ENCODE measurements around the gene CMTR1. TPM values are rescaled to one million over a fixed set of nuclear protein-coding genes. Genes with fewer than 3 reads are reported as not detected.

Gene CMTR1
- total RNA-seq, 1 donor from 2014 or later = 34.0 TPM

DNA sequence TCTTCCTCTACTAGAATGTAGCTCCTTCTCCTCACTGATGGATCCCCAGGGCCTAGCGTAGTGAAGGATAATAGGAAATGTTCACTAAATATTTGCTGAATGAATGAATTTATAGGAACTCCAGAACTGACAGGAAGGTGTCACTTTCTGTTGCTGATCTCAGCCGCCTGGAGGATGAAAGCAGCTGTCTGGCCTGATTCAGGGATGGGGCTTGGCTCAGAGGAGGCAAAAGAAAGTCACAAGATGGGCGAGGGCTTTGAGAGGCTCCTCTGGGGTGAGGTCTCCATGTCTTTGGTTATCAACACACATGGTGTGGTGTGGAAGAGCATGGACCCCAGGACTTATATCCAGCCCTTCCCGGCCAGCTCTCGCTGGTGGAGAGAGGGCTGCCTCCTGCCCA, 78.2 kb downstream of the CMTR1 start:
- DNase-seq (ENCODE audit: low read depth) = no peak

DNA sequence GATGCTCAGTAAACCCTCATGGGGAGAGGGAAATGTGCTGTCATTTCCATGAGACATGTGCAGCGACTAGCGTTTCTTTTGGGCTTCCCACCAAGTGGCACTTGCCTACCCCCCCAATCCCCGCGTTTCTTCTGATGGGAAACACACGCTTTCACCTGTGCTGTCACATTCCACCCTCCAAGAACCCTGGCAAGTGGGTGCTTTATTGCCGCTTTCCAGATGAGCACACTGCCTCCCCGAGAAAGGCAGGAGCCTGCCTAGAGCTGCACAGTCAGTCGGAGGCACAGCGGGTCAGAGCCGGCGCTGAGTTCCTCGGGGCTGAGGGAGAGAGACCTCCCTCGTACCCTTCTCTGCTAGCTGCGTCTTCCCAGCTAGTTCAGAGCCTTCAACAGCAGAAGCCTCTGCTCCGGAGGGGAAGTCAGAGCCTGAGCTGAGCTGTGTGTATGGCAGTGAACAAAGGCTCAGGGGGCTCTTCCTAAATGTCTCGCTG, 78.9 kb downstream of the CMTR1 start:
- no peak for DNase-seq (ENCODE audit: low read depth)

DNA sequence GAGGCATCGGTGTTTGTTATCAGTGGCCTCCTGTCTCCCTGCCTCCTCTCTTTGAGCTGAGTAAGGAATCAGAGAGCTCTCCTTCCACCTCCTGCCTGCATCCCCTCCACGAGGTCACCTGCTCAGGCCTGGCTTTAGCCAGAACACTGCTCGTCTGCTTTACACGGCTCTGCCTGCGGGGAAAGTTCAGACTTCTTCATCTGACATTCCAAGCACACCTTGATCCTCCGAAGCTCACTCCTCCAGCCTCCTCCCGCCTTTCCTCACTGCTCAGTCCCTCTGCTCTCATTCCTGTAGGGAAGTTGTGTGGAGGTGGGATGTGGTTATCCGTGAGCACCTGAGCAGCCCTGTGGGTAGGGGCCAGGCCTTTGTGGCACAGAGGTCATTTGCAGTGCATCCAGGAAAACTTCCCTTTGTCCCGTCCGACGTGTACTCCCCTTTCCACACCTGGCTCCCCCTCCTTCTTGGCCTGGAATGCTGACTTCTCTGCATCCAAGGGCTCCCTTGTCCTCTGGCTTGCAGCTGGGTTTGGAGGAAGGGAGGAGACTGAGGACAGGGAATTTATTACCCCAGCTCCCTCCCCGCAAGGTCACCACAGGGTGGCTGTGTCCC, 79.5 kb downstream of the CMTR1 start:
- DNase-seq (ENCODE audit: low read depth) = no peak

DNA sequence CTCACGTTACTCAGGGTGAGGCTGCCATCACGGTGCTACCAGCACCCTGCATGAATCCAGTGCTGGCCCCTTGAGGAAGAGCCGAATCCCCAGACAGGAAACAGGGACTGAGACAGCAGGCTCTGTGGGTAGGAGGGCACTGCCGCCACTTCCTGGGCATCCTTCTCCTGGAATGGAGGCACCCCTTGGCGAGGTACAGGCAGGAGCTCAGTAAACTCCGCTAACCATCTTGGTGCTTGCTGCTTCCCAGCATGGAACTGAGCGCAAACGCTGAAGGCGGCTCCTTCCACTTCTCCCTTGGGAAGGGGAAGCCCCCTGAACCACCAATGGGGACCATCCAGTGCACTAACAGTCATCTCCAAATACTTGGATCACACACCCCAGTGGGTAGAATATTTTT, 80.1 kb downstream of the CMTR1 start:
- DNase-seq (ENCODE audit: low read depth) = no peak

DNA sequence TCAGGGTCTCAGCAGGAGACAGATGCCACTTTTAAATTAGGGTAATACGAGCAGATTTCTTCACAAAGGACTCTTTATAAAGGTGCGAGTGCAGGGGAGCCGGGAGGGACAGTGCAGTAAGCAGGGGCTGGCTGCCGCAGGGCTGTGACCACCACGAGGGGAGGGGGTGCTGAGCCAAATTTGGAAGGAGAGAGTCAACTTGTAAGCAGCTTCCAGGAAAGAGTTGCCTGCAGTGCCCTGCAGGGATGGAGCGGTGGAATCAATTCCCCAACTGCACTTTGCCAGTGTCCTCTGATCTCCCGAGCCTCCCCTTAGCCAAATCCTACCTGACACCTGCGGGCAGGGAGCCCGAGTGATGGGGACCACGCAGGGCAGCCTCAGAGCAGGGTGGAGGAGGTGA, 80.6 kb downstream of the CMTR1 start:
- no peak for DNase-seq (ENCODE audit: low read depth)

DNA sequence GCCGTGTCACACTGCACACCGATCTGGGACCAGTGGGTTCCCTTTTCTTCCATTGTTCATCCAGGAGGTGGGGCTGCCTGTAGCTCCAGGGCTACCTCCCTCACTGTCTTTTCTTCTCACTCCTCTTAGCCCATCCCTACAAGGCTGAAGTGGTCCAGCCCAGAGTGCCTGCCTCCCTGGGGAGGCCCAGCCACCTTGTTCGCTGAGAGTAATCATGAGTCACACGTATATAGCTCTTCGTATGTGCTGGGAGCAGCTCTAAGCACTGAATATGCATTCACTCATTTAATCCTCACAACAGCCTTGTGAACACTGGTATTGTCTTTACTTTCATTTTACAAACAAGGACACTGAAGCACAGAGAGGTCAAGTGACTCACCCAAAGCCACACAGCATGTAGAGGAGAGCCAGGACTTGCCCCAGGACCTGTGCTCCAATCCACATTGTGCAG, 81.3 kb downstream of the CMTR1 start:
- no peak for DNase-seq (ENCODE audit: low read depth)

DNA sequence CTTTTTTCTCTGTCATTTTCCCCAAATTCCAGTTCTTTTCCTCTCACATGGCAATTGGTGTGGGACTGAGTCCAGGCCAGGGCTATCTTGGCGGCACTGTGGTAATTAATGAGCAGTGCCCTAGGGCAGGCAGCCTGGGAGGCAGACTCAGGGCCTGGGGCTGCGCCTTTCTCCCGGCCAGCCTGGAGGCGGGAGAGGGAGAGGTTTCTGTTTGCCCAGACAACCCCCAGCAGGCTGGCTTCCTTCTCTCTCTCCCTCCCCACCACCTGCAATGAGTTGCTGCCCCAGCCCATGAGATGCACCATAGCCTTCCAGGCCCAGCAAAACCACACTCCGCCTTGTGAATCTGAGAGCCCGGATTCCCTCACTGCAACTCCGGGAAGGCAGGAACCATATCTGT, 81.8 kb downstream of the CMTR1 start:
- no peak for DNase-seq (ENCODE audit: low read depth)

DNA sequence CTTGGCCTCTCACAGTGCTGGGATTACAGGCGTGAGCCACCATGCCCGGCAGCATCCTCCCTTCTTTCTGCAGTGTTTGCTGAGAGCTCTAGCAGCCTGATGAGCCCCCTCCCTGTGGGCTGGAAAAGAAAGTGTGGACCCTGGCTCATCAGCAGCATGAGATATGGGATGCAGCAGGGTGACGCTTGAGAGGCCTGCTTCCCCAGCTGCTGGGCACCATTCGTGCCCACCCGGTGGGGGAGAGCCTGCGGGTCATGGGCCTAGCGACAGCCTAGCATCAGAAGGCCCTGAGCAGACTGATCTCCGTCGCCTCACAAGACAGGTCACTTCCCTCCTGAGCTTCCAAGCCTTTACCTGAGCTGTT, 82.7 kb downstream of the CMTR1 start:
- no peak for DNase-seq (ENCODE audit: low read depth)

DNA sequence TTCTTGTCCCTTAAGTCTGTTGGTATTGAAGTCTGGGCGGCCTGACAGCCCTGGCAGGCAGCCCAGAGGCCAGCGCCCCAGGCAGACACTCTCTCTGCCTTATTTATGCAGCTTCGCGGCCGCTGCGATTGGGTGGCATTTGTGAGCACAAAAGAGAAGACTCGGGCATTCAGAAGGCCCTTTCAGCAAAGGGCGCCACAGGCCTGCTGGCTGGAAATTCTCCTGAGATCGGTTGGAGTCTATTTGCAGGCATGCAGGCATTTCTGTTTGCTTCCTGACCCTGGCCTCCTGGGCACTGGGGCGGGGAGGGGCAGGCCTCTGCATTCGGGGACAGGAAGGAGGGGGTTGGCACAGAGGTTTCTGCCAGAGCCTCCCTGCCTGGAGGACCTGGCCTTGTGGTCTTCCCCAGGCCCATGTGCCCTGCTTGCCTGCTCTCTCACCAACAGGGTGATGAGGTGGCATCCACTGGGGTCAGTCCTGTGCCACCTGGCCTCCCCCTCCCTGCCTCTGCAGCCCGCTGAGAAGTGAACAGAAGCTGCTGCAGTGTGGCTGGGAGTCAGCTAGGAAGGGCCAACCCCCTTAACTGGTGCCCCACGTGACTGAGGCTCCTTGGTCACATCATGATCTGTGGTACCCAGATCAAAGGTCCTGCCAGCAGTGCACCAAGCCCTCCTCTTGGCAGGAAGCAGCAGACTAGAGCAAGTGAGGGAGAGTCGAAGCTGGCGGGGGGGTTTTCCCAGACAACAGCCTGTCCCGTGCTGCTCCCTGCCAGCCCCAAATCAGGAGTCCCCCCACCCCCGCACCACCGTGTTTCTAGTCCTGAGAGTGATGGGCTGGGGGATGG, 83.3 kb downstream of the CMTR1 start:
- DNase-seq (ENCODE audit: low read depth) = no peak

DNA sequence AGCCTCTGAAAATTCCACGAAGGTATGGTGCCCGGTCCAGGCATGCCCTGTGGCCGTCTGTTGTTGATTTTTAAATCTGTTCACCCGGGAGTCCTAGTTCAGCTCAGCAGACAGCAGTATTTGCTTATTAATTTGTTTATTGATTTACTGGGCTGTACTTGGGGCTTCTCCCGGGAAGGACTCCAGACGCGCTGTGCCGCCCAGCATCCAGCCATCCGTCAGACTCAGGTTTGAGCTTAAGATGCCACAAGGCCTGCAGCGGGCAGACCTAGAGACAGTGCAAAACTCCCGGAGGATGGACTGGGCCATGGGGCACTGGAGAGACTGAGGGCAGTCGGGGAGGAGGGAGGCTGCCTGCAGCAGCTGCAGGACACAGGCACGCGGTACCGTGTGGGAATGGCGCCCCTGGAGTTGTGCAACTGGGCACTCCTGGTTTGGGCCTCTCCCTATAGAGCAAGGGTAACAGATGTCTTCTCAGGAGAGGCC, 83.9 kb downstream of the CMTR1 start:
- no peak for DNase-seq (ENCODE audit: low read depth)

DNA sequence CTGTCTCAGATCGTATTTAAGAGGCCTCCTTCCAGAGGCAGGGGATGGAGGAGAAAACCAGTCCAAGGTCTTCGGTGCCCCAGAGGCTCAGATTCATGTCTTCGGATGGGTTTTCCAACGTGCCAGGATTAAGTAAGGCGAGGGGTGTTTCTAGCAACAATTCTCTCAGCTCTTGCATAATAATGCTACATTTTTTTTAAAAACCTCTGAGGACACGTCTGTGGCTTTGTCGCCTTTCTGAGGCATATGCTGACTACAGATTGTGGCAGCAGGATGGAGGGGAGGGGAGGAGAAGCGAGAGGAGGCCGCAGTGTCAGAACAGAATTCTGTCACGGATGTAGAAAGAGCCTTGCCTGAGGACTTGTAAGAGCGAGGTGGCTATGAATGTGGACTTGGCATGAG, 84.4 kb downstream of the CMTR1 start:
- no peak for DNase-seq (ENCODE audit: low read depth)

DNA sequence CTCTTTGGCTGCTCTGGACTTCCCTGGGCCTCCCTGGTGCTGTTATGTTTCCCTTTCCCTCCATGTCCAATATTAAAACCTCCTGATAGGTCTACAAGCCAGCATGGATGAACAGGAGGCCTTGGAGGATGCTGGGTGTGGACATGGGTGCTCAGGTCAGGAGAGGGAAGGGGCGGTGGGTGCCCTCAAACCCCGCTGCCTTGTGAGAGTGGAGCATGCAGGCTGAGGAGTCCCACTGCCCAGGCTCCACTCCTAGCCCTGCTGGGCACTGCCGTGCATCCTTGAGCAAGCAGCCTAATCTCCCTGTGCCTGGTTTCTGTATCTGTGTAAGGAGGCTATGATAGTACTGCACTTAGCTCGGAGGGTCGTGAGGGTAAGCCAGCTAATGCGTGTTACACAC, 85.1 kb downstream of the CMTR1 start:
- no peak for DNase-seq (ENCODE audit: low read depth)

DNA sequence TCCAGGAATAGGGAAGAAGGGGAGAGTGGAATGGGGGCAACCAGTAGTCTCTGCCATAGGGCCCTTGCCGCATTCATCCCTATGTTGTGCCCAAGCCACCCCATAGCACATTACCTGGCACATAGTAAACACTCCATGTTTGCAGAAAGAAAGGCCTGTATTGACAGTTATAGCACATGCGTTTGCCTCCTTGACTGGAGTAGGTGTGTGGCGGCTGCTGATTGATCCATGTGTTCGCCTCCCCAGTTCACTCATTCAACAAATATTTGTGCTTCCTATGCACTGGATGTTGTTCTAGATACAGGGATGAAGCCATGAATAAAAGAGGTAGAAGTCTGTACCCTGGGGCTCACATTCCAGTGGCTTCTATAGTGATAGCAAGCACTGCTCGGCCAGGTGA, 86.4 kb downstream of the CMTR1 start:
- DNase-seq (ENCODE audit: low read depth) = no peak

DNA sequence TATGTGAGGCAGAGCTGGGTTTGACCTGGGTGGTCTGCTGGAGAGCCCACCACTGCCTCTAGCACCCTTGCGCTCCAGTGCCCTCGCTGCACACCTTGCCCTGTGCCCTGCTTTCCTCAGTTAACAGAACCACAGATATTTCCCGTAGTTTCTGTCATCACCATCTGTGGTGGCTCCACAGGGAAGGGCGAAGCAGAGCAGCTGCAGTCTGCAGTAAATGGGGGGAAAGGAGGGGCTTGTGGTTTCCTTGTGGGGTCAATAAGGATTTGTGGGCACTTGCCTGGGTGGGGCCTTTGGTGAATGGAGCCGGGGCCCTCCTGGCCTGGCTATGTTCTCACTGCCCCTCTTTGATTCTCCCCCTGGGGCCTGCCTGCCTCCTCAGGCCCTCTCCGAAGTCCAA, 87.9 kb downstream of the CMTR1 start:
- peak; percentile 89 for DNase-seq (ENCODE audit: low read depth)

DNA sequence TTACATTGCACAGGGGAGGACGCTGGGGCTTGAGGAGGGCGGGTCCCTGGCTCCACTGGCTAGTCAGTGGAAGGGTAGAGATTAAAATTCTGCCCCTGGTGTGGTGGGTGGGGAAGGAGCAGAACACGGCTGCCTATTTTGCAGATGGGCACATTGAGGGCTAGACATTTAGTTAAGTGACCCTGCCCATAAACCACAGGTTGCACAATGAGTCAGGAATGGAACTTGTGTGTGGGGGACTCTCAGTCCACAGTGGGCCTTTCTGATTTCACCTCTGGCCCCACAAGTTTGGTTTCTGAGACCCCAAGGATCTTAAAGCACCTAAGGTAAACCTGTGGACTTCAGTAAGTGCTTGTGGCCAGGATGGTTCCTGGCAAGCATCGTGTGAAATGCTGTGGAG, 88.7 kb downstream of the CMTR1 start:
- DNase-seq (ENCODE audit: low read depth) = no peak

DNA sequence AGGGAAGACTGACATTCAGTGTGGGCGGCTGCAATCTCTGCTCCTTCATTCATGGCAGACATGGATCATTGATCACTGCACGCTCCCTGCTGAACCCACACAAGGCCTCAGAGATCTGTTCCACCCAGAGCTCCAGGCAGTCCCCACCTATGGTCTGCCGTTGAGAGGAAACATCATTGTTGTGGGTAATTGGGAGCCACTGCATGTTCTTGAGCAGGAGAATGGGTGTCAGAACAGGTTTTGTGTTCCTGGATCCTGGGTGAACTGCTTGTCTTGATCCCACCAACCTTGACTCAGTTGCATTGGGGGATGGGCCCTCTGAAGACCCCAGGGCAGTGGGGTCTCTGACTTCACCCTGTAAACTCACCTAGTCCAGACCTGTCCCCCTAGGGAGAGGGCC, 89.8 kb downstream of the CMTR1 start:
- DNase-seq (ENCODE audit: low read depth) = no peak

DNA sequence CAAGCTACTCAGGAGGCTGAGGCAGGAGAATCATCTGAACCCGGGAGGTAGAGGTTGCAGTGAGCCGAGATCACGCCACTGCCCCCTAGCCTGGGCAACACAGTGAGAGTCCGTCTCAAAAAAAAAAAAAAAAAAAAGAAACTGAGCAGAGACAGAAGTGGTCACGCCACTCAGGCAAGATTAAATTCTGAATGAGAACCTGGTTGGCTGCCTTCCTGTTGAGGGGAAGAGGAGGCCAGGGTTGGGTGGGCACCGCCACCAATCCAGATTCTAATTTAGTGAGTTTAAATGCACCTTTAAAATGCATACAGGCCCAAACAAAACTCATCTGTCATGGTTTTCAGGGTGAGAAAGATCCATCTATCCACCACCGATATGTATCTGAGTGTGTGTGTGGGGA, 90.4 kb downstream of the CMTR1 start:
- DNase-seq (ENCODE audit: low read depth) = no peak

DNA sequence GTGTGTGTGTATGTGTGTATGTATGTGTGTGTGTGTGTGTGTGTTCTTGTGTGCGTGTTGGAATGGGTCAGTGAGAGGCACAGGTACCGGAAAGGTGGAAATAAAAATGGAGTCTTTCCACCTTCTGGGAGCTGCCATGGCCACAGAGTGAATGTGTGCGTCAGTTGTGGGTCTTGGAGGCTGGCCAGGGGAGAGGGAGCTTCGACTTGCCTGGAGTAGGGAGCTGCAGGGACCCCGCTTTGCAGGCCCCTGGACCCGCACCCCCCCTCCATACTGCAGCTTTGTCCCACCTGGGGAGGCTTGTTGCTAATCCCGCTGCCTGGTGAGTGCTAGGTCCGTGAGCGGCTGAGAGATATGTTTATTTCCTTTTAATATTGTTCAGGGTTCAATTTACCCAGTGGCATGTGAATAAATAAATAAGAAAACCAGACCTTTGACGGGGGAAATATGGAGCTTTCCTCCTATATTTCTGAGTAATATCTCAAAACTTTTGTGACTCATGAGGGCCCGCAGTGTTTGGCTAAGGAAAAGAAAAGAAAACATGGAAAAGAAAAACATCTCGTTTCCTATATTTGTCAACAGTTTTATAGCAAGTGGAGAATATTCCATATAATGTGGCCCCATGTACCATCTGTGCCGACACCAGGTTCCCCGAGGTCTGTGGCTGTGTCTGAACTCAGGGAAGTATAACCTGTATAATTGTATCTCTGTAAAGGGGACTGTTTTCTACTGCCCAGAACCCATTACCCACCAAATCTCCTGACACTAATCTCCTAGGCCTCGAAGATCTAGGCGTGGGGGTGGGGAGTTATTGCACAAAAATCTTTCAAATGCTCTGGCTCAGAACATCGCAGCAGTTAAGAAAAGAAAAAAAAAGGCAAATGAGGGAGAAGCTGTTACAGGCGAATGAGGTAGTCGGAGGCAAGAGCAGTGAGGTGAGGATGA, 91.3 kb downstream of the CMTR1 start:
- DNase-seq (ENCODE audit: low read depth) = no peak

DNA sequence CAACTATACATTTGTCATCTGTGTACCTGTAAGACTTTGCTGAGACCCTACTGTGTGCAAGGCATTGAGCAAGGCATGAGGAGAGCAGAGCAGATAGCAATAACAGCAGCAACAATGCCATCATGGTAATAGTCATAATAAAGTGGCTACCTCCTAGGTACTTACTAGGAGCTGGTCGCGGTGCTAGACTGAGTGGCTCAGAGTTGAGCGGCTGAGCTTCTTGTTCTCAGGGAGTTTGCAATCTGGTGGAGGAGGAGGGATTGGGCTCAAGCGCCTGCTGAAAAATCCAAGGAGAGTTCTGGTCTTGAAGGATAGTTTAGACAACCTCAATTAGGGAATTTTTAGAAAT, 91.9 kb downstream of the CMTR1 start:
- DNase-seq (ENCODE audit: low read depth) = no peak

DNA sequence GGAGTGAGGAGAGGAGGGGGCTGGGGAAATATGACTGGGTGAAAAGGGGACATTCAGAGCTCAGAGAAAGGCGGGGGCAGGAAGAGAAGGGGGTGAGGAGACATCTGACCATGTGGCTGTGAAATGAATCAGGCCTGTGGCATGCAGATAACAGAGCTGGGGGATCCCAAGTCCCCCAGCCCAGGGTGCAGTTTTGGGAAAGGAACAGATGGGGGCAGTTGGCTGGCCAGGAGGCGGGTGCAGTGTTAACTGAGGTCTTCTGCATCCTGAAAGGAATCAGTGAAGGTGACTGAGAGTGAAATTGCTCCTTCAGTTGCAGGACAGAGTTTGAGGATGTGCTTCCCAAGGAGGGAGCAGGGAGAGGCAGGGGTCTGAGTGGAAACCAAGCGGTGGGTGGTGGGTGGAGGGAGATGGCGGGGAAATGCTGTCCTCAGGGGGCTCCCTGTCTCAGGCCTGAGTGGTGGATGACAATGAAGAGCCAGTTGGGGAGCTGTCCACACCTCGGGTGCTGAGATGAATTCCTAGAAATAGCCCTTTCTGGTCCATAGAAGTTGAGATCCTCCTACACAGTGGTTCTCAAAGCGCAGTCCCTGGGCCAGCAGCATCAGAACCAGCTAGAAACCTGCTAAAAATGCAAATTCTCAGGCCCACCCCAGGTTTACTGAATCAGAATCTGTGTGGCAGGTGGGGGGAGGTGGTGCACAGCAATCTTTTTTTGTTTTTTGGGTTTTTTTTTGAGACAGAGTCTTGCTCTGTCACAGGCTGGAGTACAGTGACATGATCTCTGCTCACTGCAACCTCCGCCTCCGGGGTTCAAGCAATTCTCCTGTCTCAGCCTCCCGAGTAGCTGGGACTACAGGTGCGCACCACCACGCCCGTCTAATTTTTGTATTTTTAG, 92.7 kb downstream of the CMTR1 start:
- peak; percentile 63 for DNase-seq (ENCODE audit: low read depth)

DNA sequence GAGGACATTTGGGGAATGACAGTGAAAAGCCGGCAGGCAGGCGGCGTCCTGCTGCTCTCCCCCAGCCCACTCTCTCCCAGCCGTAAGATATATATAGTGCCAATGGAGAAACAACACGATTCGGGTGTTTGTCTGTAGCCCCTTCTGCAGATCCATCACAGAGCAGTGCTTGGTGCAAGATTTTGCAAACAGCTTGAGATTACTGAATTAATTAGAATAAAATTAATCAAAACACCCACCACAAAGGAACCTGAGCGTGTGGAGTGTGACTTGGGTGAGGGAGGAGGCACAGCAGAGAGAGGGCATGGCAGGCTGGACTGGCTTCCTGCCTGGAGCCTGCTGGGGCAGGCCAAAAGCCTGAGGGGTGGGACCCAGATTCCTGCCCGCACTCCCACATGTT, 95.5 kb downstream of the CMTR1 start:
- DNase-seq (ENCODE audit: low read depth) = no peak

All from myocyte (in vitro differentiated cells).